Esophagus mucosa (tissue), 1 donor: ENCODE results near the gene MYO18A. TPM values are rescaled to one million over a fixed set of nuclear protein-coding genes. Genes with fewer than 3 reads are reported as not detected.

Experiments
- ATAC-seq: fragments of 200-7000 bp; cut with Tn5 transposase; one replicate; pipeline ENCODE4 v1.9.1; 2020
- total RNA-seq: library from RNA; stranded (reverse); gene quantifications from one replicate; pipeline ENCODE4 v1.2.4, GENCODE V29; 2023
- donor health status: DM: yes; HTN: yes; CAD: no.

Gene MYO18A
- total RNA-seq, 1 donor from 2014 or later = 51.7 TPM

GRCh38 chr17:29146369-29146972, 33.7 kb downstream of the MYO18A start:
- no peak for ATAC-seq

- peak; percentile 37 for ATAC-seq
Measured at GRCh38 chr17:29145289-29146073, 34.7 kb downstream of the MYO18A start.

- ATAC-seq = no peak
Measured at GRCh38 chr17:29143894-29144293, 36.3 kb downstream of the MYO18A start.

- no peak for ATAC-seq
Measured at GRCh38 chr17:29141514-29141876, 38.7 kb downstream of the MYO18A start.

GRCh38 chr17:29140631-29141513, 39.3 kb downstream of the MYO18A start:
- peak; percentile 3 for ATAC-seq

GRCh38 chr17:29140051-29140621, 40.1 kb downstream of the MYO18A start:
- ATAC-seq = peak; percentile 70

- ATAC-seq = peak; percentile 7
Measured at GRCh38 chr17:29138971-29139691, 41.1 kb downstream of the MYO18A start.

- peak; percentile 9 for ATAC-seq
Measured at GRCh38 chr17:29138184-29138955, 41.8 kb downstream of the MYO18A start.

- no peak for ATAC-seq
Measured at GRCh38 chr17:29136998-29137730, 43.0 kb downstream of the MYO18A start.

- no peak for ATAC-seq
Measured at GRCh38 chr17:29135464-29135863, 44.7 kb downstream of the MYO18A start.

GRCh38 chr17:29133121-29133713, 47.0 kb downstream of the MYO18A start:
- ATAC-seq = peak; percentile 35

- no peak for ATAC-seq
Measured at GRCh38 chr17:29131814-29132682, 48.1 kb downstream of the MYO18A start.

GRCh38 chr17:29129731-29130130, 50.5 kb downstream of the MYO18A start:
- no peak for ATAC-seq

GRCh38 chr17:29127840-29128239, 52.4 kb downstream of the MYO18A start:
- ATAC-seq = no peak

- no peak for ATAC-seq
Measured at GRCh38 chr17:29126268-29126930, 53.8 kb downstream of the MYO18A start.

GRCh38 chr17:29125651-29126050, 54.5 kb downstream of the MYO18A start:
- no peak for ATAC-seq

GRCh38 chr17:29124925-29125273, 55.3 kb downstream of the MYO18A start:
- peak; percentile 17 for ATAC-seq

- ATAC-seq = peak; percentile 66
Measured at GRCh38 chr17:29124135-29124924, 55.9 kb downstream of the MYO18A start.
